G401 (cell line): Measurements from ENCODE around the gene IFNAR2. TPM values are rescaled to one million over a fixed set of nuclear protein-coding genes. Genes with fewer than 3 reads are reported as not detected.
"Not testable (repeated sequence)": the region's sequence is repeated elsewhere in the genome, so short reads cannot be mapped to it uniquely, and the experiment has no call there.

ENCODE experiments used
- DNase-seq: peaks from one replicate; pipeline ENCODE4 v3.0.0-alpha.2; 2015; ENCODE audit warnings: low spot score
- in situ Hi-C: cut with HindIII; loops from 2 replicates; pipeline ENCODE4 v1.10.0; 2016; ENCODE audit warnings: low sequenced_read_pairs, mixed read lengths
- total RNA-seq: library from RNA; depleted of rRNA; stranded (reverse); fragments of >200 nt; shearing (Covaris generic); gene quantifications from 2 replicates; pipeline ENCODE4 v1.2.3, GENCODE V29; 2014

IFNAR2 gene
- total RNA-seq, 1 experiment from 2014 or later = 6.8 TPM

DNA sequence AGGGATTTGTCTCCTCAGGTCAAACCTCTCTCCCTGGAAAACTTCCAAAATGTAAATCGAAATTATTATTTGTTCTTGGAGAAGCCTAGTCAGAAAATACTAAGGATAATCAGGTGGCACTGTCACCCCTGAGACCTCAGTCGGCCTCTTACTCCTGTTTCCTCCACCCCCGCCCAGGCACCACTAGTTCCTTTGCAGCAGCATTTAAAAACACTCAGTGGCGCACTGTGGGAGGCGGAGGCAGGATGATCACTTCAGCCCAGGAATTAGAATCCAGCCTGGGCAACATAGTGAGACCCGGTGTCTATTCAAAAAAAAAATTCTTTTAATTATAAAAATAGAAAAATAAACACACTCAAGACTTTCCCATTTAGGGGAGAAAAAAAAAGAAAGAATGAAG is 18.0 kb upstream of the IFNAR2 start:
- no peak for DNase-seq
- in situ Hi-C loops = no loop called here

DNA sequence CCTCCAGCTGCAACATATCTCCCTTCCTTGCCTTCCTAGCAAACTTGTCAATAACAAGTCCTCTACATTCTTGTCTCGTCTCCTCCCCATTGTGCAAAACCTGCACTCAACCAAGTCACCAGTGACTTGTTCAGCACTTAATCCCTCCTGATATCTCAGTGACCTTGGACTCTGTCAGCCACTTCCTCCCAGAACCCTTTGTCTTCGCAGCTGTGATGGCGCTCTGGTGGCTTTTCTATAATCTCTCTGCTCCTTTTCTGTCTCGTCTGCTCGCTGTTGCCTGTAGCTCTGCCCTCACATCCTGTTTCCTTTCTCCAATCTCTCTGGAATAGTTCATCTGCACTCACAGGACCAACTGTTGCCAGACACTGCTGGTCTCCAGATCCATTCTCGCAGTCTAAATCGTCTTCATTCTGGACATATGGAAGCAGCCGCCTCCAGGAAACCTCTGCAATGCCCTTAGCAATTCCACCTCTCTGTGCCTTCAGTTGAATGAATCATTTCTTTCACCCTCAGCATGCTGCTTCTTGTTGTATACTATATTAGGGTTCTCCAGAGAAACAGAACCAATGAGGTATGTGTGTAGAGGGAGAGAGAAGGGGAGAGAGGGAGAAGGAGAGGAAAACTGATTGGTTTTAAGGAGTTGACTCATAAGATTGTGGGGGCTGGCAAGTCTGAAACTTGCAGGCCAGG is 17.4 kb upstream of the IFNAR2 start:
- DNase-seq = no peak
- in situ Hi-C loops = no loop called here

DNA sequence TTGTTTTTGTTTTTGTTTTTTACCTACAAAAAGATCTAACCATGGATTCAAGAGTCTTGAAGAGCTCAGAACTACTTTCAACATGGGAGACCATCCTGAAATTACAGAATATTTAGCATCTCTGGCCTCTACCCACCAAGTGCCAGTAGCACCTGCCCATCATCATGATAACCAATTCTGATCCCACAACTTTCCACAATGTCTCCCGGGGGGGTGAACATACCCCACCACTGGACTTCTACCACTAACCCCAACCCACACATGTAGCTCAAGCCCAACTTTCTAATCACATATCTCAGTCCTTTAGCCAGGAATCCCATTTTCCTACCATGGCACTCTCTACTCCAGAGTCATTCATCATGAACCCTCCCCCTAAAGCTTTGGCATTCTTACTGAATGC is 15.7 kb upstream of the IFNAR2 start:
- in situ Hi-C loops = no loop called here
- DNase-seq = no peak

DNA sequence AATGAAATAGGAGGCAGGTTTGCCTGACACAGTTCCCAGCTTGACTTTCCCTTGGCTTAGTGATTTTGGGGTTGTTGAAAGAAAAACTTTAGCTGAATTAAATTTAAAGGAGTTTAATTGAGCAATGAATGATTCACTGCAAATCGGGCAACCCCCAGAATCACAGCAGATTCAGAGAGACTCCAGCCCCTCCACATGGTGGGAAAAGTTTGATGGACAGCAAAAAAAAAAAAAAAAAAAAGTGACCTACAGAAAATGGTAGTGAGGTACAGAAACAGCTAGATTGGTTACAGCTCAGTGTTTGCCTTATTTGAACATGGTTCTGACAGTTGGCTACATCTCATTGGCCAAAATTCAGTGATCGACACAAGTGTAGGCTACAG is 12.6 kb upstream of the IFNAR2 start:
- DNase-seq = no peak
- in situ Hi-C loops = no loop called here

DNA sequence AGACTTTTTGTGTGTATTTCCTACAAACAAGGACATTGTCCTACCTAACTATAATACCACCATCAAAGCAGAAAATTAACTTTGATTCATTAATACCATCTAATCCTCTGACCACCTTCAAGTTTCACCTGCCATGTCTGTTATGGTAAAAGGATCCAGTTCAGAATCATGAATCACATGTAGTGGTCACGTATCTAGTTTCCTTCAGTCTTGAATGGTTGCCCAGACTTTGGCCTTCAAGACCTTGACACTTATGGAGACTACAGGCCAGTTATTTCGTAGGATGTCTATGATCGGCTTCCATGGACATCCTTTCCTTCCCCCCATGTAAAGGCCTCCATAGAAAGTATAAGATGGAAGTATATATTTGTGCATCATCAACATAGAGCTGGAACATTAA is 10.4 kb upstream of the IFNAR2 start:
- in situ Hi-C loops = no loop called here

DNA sequence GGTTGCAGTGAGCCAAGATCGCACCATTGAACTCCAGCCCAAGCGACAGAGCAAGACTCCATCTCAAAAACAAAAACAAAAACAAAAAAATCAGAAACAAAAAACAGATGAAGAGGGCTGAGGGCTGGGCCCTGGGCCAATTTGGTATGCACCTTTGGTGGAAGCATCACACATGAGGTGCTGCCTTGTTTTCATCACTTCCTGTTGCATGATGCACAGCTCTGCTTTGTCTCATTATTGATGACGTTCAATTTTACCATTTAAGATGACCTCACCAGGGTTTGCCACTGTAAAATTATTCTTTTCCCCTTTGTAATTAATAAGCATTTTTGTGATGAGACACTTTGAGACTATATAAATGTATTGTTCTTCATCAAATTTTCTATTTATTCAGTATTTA is 9.8 kb upstream of the IFNAR2 start:
- in situ Hi-C loops = no loop called here
- DNase-seq = no peak

More for the DNA sequence above, 10.4 kb upstream of the IFNAR2 start:
- DNase-seq = no peak

DNA sequence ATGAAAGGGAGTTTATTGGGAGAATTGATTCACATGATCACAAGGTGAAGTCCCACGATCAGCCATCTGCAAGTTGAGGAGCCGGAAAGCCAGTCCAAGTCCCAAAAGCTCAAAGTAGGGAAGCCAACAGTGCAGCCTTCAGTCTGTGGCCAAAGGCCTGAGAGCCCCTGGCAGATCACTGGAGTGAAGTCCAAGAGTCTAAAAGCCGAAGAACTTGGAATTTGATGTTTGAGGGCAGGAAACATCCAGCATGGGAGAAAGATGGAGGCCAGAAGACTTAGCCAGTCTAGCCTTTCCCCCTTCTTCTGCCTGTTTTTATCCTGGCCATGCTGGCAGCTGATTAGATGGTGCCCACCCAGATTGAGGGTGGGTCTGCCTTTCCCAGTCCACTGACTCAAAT is 4.4 kb upstream of the IFNAR2 start:
- in situ Hi-C loops, DNase-seq: not testable (repeated sequence)

DNA sequence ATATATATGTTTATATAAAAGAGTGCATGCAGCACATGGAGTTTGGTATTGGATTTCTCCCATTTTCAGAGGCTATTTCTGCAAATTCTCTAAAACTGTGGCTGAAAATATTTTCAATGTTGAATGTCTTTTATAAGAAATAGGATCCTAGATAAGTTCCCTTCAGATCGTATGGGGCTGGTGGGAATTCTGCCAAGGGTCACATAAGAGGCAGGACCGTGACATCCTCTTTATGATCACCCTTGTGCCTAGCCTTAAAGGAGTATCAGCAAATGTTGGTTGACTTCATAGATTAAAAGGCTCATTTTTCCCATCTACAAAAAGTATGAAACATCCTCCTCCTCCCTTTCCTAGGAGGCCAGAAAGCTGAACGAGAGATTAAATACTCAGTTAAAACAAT is 1.3 kb upstream of the IFNAR2 start:
- in situ Hi-C loops = no loop called here
- no peak for DNase-seq

DNA sequence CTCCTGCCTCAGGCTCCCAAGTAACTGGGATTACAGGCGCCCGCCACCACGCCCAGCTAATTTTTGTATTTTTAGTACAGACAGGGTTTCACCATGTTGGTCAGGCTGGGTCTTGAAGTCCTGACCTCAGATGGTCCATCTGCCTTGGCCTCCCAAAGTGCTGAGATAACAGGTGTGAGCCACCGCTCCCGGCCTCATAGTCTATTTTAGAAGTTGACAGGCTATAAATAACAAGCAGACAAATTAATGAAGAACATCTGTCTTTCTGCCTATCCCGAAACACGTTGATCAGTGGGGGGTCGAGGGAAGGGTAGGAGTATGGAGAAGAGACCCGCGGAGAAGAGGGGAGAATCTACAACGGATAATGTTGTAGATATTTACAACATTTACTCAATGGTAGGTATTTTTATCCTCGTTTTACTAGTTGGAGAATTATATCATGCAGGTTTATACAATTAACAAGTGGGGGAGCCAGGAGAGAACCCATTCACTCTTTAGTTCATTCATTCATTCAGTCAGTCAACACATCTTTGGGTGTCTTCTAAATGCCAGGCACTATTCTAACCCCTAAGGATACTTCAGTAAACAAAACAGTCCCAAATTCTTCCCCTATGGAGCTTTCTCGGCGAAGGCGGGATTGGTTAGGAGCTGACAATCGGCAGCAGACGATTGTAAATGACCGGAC is 497 bp upstream of the IFNAR2 start:
- in situ Hi-C loops = no loop called here
- DNase-seq = no peak

DNA sequence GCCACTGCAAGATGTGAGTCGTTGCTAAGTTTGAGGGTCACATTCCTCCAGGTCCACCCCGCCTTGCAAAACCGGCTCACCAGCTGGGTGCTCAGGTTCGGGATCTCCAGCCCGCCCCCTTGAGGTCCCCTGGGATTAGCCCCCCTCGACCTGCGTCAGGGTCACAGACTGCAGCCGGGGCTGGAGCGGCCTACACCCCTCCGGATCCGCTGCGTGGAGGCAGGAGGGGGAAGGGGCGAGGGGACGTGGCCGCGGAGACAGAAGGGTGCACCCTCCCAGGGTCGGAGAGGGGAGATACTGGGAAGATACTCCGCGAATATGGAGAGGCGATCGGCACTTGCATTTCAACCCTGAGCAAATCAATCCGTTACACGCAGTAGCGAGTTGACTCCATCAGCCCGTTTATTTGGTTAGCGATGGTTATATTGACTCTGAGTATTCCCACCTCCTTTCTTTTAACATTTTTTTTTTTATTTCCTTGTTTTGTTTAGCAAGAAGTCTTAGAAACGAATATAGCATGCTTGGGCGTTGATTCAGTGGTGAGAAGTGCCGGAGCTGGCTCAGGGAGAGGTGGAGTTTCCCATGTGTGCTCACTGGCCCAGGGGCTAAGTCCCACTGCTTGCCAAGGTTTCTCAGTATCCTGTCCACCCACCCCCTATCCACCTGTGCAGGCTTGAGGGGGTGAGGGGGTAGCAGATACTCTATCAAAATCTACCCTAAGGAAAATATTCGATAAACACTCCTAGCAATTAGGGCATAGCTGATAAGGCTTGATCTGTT is 997 bp downstream of the IFNAR2 start:
- in situ Hi-C loops = no loop called here
- peak; percentile 50 for DNase-seq

DNA sequence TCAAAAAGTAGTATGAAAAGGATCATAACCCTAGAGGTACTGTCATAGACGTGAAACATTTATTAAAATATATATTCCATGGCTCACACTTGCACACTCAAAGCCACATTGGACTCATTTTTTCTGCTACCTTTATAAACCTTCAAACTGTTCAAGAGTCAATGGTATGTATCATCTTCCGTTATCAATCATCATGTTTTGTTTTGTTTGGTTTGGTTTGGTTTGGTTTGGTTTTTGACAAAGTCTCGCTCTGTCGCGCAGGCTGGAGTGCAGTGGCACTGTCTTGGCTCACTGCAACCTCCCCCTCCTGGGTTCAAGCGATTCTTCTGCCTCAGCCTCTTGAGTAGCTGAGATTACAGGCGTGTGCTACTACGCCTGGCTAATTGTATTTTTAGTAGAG is 1.8 kb downstream of the IFNAR2 start:
- DNase-seq = no peak
- in situ Hi-C loops = no loop called here

DNA sequence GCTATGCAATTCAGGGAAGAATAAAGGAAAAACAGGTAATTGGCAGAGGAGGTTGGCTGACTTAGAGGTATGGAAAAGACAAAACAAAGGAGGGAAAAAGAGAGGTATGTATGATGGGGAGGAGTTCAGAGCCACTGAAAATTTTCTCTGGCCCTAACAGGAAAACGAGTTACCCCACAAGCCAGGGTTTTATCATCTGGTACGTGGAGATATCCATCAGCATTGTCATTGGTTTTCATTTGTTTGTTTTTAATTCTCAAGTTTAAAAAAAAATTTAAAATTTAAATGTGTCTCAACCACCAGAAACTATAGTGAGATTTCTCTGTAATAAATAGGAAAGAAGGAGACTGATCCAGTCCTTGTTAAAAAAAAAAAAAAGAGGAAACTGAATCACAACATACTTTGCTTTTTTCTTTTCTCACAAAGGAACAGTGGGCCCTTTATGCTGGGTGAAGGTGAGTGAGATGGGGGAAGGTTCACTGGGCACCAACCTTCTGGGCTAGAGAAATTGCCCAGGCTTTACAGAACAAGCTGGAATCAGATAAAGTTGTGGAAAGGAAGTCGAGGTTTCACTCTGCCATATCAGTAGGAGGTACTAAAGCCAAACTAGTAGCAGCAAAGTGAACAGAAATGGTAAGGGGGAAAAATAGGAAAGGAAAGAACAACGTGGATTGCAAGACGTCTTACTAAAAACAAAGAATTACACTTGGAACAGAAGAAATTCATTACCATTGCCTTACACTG is 2.7 kb downstream of the IFNAR2 start:
- in situ Hi-C loops = no loop called here
- no peak for DNase-seq

DNA sequence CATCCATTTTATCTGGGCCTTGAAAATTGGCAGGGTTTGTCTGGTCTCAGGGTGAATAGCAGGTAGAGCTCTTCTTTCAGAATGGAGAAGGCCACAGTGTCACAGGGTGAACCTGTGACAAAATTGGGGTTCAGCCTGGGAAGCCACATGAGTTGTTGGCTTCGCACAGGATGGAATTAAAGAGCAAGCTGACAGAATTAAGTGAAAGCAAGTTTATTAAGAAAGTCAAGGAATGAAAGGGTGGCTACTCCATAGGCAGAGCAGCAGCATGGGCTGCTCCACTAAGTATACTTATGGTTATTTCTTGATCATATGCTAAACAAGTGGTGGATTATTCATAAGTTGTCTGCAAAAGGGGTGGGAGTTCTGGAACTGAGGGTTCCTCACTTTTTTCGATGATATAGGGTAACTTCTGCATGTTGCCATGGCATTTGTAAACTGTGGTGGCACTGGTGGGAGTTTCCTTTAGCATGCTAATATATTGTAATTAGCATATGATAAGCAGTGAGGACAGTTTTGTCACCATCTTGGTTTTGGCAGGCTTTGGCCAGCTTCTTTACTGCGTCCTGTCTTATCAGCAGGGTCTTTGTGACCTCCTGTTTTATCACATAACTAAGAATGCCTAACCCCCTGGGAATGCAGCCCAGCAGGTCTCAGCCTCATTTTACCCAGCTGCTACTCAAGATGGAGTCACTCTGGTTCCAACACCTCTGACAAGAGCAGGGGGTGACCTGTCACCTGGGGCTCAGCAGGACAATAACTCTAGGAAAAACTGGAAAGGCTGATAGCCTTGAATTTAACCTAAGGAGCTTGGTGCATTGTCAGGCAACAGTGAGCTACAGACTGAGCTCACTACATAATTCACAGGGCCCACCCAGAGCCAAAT is 5.1 kb downstream of the IFNAR2 start:
- in situ Hi-C loops = no loop called here
- no peak for DNase-seq

DNA sequence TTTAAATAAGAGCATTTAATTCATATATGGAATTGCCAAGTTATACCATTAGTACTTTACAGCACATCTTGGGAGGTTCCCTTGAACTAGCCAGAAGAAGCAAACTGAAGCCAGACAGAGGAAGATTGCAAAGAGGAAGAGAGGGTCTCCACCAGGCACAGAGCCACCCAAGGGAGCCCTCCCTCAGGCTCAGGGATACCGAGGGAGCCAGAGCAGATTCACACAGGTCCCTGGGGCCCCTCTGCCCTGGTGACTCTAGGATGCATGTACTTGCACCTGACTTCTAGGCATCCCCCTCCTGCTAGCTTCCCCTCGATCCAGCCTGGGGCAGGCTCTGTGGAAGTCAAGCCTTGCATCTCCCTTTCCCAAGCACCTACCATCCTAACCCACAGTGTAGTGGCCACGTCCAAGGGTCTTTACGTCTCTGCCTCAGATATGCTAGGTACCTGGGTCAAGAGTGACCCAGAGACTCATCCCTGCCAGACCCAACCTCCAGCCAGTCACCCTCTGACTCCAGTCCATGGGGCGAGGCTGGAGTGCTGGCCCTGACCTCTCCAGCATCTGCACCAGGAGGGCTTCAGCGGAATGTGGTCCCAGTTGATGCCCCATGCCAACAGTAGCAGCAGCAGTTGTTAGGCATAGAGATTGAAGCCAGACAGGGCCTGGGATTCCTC is 6.4 kb downstream of the IFNAR2 start:
- in situ Hi-C loops = no loop called here
- DNase-seq = no peak

DNA sequence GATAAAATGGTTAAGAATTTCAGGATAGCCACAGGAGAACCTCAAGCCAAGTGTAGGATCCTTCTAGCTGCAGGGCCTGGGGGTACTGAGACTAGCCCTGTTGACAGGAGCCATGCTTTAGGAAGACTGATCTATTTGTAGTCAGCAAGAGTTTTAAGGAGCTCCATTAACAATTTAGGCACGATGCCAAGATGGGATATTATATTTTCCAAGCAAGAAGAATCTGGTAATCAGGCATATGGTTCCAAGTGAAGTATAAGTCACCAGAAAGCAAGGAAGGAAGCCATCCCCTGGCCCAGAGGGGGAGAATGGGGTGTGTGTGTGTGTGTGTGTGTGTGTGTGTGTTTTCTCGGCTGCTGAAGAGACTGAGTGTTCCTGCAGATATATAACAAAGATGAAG is 7.0 kb downstream of the IFNAR2 start:
- no peak for DNase-seq
- in situ Hi-C loops = no loop called here

DNA sequence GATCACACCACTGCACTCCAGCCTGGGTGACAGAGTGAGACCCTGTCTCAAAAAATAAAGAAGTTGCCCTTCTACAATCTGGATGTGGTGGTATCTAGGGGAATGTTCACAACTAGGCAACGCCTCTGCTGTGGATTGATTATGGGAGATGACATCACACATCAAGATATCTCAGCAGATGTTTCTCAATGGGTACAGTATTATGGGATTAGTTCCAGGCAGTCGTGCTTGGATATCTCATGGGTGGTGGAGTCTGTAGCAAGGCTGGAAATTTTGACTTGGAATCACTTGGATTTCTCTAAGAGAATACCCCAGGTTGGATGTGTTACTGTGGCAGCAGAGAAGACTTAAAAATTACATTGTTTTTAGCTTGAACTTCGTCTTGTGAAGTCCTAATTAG is 7.7 kb downstream of the IFNAR2 start:
- in situ Hi-C loops = no loop called here
- DNase-seq = no peak

DNA sequence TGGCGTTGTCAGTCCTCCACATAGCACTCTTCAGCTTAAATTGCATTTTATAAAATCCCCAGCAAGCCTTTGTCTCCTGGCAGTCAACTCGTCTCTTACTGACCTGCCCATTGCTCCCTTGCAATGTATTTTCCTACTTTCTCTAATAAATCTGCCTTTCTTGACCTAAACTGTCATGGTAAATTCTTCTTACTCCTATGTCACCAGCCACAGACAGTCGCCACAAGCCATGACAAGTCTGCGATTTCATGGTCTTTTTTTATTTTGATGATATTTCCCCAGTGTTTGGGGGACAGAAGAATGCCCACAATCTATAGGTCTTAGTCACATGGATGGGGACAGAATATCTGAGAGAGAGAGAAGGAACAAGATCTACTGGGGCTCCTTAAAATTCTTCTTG is 8.4 kb downstream of the IFNAR2 start:
- no peak for DNase-seq
- in situ Hi-C loops = no loop called here

DNA sequence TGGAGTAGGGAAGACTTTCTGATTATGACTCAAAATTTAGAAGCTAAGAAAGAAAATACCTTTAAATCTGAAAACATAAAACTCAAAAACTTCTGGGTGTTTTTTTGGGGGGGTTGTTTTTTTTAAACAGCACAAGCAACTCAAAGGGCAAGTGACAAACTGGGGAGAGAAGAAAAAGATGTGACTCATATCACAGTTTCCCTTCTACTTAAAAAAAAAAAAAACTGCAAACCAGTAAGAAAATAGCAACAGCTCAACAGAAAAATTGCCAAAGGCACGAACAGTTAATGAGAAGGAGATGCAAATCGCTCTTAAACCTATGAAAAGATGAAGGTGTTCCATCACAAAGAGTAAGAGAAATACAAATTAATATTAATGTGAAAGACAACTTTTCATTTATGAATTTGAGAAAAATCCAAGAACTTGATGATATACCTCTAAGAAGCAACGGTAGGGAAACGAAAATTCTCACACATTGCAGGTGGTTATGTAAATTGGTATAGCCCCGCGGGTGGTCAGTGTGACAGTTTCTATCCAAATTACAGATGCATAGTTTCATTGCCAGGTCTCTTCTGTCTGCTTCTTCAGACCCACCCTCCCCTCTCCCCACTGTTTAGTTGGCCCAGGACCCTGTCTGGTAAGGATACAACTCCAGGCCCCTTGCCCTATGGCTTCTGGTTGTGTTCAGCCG is 9.0 kb downstream of the IFNAR2 start:
- DNase-seq = no peak
- in situ Hi-C loops = no loop called here
